ENCODE measurements around the gene RPP25L. TPM values are rescaled to one million over a fixed set of nuclear protein-coding genes. Genes with fewer than 3 reads are reported as not detected.

RPP25L gene
- total RNA-seq, 1 donor from 2014 or later: 12.5 TPM

- no peak for DNase-seq (ENCODE audit: low spot score)
Observed at GRCh38 chr9:34585946-34586669, 25.8 kb downstream of the RPP25L start.

DNA sequence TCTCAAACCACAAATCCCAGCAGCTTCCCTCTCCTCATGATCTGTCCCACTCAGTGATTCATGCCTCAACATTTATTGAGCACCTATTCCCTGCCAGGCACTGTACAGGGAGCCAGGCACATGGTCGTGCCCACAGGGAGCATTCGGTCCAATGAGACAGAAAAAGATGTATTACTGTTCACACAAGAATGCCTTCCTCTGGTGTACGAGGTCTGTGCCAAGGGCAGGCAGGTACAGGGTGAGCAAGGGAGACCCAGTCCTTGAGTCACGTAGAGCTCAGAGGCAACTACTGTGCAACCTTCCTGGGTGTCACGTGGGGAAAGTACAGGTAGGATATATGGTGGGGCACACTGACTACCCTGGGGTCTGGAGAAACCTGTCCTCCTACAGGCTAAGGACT lies 26.9 kb downstream of the RPP25L start:
- DNase-seq (ENCODE audit: low spot score): no peak

DNA sequence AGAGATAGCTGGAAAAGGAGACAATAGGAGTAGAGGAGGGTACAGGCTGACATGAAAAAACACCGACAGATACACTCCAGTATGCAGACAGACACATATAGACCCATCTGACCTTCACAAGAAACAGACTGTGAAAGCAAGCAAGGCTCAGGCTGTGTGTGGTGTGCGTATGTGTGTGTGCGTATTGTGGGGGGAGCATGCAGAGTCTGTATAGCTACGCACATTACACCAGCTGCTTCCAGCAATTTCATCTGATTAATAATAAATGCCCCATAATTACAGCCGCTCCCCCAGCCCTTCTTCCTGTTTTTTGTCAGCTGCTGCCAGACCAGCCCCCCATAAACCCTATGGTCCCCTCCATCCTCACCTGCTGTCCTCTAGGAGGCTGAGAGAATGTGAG lies 29.1 kb downstream of the RPP25L start:
- DNase-seq (ENCODE audit: low spot score): no peak

DNA sequence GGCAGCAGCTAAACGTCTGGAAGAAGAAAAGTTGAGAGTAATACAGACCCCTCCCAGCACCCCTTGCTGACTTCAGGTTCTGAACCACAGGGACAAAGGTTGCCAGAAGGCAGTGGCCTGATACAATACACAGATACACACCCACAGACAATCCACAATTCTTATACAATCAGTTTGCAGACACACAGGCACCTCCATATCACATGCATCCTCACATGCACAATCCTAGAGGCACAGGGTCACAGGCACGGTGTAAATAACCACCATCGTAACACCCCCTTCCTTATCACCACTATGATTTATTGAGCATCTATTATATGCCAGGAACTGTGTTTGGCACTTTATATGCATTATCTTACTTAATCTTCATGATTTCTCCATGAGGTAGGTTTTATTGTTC lies 30.6 kb downstream of the RPP25L start:
- no peak for DNase-seq (ENCODE audit: low spot score)

DNA sequence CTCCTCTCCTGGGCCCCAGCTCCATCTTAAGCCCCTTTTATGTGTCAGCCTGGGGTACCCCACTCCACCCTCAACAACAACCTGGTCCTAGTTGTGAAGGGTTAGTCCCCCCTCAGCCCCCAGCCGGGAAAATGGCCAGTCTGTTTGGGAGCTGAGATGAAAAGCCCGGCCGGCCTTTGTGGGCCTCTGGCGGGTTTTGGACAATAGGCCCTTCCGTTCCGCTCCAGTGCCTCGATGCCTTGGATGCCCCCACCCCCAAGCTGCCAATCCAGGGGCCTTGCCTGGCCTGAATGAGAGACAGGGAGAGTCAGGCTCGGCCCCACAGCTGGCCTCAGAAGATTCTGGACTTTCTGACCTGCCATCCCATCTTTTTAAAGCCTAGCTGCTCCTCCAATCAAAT lies 31.5 kb downstream of the RPP25L start:
- DNase-seq (ENCODE audit: low spot score): no peak

GRCh38 chr9:34579808-34580163 lies 32.1 kb downstream of the RPP25L start:
- DNase-seq (ENCODE audit: low spot score): no peak

GRCh38 chr9:34579104-34579807 lies 32.6 kb downstream of the RPP25L start:
- DNase-seq (ENCODE audit: low spot score): peak; percentile 91

GRCh38 chr9:34578241-34579103 lies 33.4 kb downstream of the RPP25L start:
- DNase-seq (ENCODE audit: low spot score): peak; percentile 84

DNA sequence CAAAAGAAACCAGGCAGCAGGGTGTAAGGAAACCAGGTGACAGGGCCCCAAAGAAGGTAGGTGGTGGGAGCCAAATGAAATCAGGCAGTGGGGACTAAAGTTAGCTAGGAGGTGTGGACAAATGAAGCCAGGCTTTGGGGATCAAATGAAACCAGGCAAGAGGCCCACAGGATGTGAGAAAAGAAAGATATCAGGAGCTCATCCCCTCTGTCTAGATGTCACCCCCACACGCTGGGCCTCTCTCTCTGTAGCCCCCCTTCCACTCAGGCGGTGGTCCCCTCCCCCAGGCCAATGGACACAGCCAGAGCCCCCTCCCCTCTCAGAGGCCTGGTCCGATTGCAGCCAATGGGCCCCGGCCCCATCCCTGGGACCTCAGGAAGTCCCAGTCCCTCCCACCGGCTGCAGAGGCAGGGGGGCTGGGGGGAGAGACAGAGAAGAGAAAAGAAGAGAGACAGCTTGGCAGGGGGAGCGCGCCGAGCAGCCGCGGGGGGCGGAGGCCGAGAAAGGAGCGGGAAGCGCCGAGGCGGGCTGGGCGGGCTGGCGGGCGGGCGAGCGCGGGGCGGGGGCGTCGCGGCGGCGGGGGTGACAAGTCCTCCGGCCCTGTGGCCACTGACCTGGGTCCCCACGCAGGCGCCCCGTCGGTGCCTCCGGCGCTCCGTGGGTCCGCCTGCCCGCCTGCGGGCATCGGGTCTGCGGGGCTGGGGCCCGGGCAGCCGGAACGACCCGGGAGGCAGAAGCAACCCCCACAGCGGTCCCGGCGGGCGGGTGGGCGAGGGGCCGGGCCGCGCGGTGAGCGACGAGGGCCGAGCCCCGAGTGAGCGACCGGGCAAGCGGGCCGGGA lies 34.3 kb downstream of the RPP25L start:
- DNase-seq (ENCODE audit: low spot score): peak; percentile 85

DNA sequence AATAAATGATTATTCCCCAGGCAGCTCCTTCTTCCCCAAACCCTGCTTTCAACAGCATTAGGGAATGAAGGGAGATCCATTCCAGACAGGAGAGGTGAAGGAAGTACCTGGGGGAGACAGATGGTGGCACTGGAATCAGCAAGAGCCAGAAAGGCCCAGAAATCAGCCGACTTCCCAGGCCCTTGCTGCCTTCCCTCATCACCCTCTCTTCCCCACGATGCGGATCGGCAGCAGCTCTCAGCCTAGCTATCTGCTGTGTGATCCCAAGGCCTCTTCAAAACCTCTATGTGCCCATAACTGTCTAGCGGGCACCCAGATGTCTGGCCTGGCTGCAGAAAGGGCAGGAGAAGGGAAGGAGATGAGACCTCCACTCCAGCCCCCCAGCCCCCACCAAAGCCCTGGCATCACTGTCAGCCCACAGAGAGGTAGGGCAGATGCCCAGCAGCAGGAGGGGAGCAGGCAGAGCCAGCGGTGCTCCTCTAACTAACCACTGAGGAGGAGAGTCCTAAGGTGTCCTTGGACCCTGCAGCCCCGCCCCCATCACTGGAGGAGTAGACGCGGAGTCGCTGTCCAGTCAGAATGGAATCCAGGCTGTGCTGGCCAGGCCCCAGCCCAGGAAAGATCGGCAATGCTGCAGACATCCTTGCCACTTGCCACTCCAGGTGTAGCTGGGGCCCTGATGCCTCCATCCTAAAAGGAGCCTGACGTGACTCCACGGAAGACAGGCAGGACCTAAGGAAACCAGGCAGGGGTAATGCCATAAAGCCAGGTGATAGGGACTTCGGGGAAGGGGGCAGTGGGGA lies 35.1 kb downstream of the RPP25L start:
- DNase-seq (ENCODE audit: low spot score): peak; percentile 56

- peak; percentile 68 for DNase-seq (ENCODE audit: low spot score)
Observed at GRCh38 chr9:34575862-34576596, 35.9 kb downstream of the RPP25L start.

GRCh38 chr9:34575241-34575640 lies 36.7 kb downstream of the RPP25L start:
- peak; percentile 75 for DNase-seq (ENCODE audit: low spot score)

GRCh38 chr9:34574571-34574970 lies 37.3 kb downstream of the RPP25L start:
- no peak for DNase-seq (ENCODE audit: low spot score)

- no peak for DNase-seq (ENCODE audit: low spot score)
Observed at GRCh38 chr9:34573599-34574325, 38.1 kb downstream of the RPP25L start.

DNA sequence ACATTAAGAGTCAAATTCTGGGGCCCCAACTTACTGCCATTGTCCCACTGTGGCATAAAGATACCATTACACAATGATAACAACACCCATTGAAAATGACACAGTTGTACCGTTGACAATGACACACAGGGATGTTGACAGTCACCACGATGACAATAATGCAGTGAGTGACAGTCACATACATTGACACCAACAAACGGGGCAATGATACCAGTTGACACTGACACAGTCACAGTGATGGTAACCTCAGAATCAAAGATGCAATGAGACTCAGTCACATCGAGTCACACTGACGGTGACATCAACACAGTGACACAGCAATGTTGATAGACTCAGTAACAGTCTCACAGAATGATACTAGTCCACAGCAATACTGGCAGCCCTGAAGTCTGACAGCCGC lies 39.3 kb downstream of the RPP25L start:
- DNase-seq (ENCODE audit: low spot score): no peak

DNA sequence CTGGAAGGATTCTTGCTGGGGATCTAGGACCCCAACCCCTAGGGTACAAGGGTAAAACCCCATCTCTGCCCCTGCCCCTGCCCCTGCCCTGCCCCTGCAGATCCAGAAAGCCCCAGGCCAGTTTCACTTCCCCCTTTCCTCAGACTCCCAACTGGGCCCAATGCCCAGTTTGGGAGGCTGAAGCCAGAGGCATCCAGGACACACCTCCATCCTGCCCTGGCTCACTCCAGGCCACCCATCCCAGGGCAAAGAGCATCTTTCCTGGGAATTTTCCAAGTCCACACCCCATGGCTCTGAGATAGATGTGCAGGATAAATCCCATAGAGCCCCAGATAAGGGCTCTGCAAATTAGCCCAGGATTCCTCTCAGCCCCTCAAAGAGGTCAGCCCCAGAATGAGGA lies 39.8 kb downstream of the RPP25L start:
- peak; percentile 82 for DNase-seq (ENCODE audit: low spot score)

- DNase-seq (ENCODE audit: low spot score): peak; percentile 47
Observed at GRCh38 chr9:34571481-34571810, 40.5 kb downstream of the RPP25L start.

DNA sequence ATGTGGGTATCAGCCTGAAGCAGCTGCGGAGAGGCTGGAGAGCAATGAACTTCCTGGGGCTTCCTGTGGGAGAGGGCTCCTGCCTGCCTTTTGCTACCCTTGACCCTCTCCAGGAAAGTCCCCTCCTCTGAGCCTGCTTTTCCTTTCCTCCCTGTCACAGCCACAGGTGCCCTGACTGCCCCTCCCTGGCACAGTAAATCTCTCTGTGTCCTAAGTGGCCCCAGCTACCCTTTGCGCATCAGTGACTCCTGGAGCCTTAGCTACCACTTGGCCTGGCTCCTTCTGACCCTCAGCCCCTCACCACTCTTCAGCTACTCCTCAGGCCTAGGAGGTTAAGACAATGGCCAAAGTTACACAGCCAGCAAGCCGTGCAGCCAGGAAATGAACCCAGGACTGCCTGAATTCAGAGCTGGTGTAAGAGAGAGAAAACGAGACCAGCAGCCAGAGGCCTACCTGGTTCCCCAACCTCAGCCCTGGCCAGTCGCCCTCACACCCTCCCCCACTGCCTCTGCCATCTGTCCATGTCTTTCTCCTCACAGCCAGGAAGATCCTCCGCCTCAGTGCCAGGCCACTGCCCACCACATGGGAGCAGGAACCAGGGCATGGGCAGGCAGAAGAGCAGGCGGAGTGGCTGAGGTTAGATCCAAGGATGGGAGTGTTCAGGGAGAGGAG lies 41.0 kb downstream of the RPP25L start:
- DNase-seq (ENCODE audit: low spot score): no peak

GRCh38 chr9:34570376-34570775 lies 41.5 kb downstream of the RPP25L start:
- DNase-seq (ENCODE audit: low spot score): peak; percentile 87

Measured in umbilical cord (tissue), 2 donors.